Stimulated activated CD8-positive, alpha-beta memory T cell treated with anti-CD3 and anti-CD28 coated beads, Interleukin-4, amount 100 ng/mL, for 24 hours (primary cell): ENCODE results near the gene MON2.
"Not testable (repeated sequence)": the region's sequence is repeated elsewhere in the genome, so short reads cannot be mapped to it uniquely, and the experiment has no call there.

Experiments used
- DNase-seq: peaks from one replicate; pipeline ENCODE4 v3.0.0-alpha.2; 2020; ENCODE audit warnings: low read depth

The MON2 gene

DNA sequence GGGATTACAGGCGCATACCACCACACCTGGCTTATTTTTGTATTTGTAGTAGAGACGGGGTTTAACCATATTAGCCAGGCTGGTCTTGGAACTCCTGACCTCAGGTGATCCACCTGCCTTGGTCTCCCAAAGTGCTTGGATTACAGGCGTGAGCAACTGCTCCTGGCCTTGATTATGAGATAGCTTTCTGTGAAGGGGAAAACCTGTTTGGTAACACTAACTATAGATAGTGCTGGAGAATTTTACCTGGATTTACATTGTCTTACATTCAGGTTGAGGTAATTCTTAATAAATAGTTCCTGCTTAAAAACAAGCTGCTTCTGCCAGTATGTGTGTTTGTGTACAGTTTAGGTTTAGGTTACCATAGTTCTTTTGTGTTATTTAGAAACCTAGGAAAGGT, 77.1 kb downstream of the MON2 start:
- DNase-seq, result no peak

- no peak for DNase-seq
Measured at GRCh38 chr12:62552906-62553556, 86.4 kb downstream of the MON2 start.

- DNase-seq, result not testable (repeated sequence)
Measured at GRCh38 chr12:62559366-62559765, 92.7 kb downstream of the MON2 start.

DNA sequence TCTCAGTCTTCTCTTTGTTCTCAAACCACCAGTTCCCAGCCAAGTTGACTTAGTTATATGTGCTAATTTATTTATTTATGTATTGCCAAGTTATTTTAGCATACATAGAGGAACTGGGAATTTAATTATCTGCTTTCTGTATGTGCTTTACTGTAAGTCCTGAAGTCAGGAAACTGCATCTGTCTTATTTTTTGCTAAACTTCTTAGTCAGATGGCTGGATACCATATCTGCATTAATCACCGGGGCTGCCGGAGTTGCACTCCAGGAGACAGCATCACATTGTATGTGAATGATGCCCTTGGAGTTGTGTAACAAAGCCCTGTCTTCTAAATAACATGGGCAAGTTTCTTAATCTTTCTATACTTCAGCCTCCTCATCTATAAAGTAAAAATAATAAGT, 96.2 kb downstream of the MON2 start:
- no peak for DNase-seq

GRCh38 chr12:62575036-62575435, 108.4 kb downstream of the MON2 start:
- DNase-seq, result no peak

DNA sequence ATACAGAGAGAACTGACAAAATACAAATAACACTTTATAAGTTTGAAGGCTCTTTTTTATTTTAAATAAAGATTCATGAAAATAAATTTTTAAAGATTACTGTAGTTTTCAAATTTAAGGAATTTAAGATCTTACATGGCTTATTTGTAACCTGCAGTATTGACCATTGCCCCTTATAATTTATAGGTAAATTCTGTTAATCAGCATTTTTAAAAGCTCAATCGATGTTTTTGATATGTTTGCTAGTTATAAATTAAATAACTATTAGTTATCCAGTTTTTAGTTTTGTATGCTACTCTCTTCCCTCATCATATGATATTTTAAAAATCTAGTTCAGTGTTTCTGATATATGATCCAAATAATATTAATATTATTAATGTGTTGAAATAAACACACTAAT, 109.9 kb downstream of the MON2 start:
- DNase-seq, result no peak

DNA sequence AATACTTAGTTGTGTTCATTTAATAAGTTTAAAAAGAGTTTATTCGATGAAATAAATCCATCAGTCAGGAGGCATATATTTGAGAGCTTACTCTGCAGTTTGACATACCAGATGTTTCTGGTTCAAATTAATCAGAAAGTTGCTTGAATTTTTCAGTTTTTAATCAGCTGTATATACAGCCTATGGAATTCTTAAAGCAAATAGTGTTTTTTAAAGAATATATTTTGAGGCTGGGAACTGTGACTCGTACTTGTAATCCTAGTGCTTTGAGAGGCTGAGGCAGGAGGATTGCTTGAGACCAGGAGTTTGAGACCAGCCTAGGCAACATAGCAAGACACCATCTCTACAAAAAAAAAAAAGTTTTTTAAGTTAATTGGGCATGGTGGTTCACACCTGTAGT, 112.1 kb downstream of the MON2 start:
- DNase-seq, result no peak

DNA sequence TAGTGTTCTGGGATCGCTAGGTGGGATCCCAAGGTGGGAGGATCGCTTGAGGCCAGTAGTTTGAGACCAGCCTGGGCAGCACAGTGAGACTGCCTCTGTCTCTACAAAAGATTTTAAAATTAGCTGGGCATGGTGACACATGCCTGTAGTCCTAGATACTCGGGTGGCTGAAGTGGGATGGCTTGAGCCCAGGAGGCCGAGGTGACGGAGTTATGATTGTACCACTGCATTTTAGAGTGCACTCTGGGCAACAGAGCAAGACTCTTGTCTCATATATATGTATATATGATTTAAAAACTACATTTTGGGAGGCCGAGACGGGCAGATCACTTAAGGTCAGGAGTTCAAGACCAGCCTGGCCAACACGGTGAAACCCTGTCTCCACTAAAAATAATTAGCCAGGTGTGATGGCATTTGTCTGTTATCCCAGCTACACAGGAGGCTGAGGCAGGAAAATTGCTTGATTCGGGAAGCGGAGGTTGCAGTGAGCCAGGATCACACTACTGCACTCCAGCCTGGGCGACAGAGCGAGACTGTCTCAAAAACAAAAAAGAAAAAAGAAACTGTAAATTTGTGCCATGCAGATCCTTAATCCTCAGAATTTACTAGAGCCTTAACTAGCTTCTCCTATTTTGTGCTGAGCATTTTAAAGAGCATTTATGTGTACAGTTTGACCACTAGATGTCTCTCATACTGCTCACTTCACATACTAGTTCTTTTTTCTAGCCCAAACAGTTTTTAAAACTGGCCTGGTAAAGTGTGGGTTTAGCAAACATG, 114.8 kb downstream of the MON2 start:
- DNase-seq, result no peak

- DNase-seq, result no peak
Measured at GRCh38 chr12:62582065-62582366, 115.4 kb downstream of the MON2 start.

DNA sequence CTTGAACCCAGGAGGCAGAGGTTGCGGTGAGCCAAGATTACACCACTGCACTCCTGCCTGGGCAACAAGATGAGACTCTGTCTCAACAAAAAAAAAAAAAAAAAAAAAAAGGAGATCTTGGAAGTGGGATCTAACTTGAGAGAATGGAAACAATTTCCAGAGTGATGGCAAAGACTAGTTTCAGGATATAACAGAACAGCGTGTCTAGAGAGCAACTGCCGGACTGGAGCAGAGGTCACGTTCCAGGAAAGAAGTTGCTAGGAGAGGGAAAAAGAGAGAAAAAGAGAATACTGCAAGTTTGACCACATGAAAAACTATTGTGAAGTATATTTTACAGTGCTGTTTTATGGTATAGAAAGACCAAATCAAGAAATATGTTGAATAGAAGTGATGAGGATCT, 118.0 kb downstream of the MON2 start:
- DNase-seq, result no peak

DNA sequence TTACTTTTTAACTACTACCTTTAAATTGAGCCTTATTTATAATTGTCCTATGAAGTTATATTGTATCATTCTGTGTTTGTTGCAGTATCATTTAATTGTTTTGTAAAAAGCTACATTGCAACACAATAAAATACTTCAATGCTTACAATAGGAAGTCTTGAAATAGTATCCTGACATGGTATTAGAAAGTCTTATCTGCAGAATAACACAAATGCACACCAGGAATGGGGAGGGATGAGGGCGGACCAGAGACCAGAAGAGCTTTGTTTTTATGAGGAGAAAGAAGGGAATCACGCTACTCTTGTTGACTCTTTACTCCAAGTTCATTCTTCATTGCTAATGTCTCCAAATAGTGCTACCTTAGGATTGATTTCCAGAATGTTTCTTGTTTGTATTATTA, 120.2 kb downstream of the MON2 start:
- no peak for DNase-seq

- no peak for DNase-seq
Measured at GRCh38 chr12:62588916-62589315, 122.3 kb downstream of the MON2 start.

- DNase-seq, result no peak
Measured at GRCh38 chr12:62597253-62597652, 130.6 kb downstream of the MON2 start.

DNA sequence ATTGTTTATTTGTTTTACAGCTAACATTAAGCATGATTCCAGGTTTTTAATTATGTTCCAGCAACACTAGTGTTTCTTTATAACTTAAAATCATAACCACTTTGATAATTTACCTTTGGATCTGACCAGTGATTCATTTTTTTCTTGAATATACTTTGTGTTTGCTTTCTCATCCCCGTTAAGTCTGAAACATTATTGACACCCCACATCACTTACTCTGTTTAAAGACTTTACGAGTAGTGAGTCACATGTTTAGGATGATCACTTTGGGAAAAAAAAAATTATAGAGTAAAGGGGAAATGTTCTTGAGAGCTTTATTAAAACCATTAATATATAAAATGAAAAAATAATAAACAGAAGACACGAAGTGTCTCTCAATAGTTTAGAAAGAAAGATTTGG, 132.2 kb downstream of the MON2 start:
- DNase-seq, result no peak

DNA sequence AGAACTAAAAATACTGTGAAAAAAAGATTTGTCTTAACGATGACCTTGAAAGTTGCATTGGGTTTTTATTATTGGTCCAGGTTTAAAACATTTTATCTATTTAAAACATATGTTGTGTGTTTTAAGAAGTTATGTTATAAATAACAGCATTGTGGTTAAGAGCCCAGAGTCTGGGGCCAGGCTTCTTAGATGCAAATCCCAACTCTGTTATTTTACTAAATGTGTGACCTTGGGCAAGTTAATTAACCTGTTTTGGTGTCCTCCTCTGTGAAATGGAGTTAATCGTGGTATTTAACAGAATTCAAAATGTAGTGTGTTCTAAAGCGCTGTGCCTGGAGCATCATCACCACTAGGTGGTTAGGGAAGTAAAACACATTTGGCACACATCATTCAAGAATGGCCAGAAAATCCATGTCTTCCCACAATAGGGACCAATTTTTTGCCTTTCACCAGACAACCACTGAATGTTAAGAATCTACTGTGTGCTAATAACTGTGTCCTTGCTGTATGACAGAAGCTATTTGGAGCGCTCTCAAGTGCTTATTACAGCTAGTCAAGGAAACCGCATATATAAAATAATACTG, 133.3 kb downstream of the MON2 start:
- no peak for DNase-seq

GRCh38 chr12:62601765-62602164, 135.1 kb downstream of the MON2 start:
- no peak for DNase-seq

- DNase-seq, result peak; percentile 76
Measured at GRCh38 chr12:62602255-62603060, 135.8 kb downstream of the MON2 start.

DNA sequence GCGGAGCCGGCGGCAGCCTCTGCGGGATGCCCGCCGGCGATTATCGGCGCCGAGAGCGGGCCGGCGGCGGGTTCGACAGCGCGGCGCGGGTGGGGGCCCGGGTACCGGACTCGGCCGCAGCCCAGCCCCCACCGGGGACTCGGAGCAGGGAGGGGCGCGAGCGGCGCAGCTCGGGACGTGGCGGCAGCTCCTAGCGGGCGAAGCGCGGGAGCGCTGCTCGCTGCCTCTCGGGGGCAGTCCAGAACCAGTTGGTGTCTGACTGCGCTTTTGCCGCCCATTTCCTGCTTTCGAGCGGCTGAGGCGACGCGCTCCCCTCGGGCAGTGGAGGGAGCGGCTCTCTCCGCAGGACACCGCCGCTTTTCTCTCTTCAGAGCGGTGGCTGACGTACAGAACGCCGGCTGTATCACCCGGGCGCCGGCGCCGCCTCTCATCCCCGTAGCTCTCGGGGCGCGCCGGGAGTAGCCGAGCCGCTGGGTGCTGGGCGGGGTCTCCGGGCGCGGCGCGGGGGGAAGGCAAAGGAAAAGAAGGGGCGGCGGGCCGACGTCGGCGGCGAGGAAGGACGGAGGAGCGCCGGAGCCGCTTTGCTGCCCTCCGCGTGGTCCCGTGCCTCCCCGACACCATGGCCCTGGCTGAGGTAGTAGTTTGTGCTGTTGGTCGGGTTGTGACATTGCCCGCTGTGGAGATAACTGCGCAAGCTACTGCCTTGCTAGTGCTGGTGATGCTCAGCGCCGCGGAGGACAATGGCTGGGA, 136.6 kb downstream of the MON2 start:
- DNase-seq, result peak; percentile 68

DNA sequence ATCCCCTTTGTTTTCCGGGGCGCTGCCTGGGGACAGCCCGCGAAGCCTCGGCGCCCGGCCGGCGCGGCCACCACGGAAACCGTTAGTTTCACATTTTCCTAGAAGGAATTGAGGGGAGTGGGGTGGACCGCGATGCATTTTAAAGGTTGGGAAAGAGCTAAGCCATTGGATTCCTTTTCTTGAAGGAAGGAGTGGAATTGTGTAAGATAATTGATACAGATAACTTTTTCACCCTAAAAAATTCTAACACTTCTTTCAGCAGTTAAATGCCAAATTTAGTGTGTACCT, 137.1 kb downstream of the MON2 start:
- DNase-seq, result no peak

DNA sequence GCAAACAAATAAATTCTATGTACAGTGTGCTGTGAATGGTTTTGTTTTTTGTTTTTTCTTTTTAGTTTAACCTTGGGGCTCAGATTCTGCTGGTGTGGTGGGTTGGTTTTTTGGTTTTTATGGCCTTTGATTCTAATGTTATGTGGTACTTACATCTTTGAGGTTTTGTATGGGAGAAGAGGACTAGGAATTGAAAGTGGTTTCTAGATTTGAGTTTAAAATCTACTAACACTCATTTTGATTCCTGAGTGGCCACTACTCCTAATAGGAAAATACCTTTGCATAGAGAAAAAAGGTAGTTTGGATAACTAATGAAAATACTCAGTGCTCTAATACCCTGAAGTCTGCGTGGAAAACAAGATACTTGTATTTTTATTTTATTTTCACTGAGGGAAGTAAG, 137.7 kb downstream of the MON2 start:
- DNase-seq, result no peak

- no peak for DNase-seq
Measured at GRCh38 chr12:62604871-62605270, 138.2 kb downstream of the MON2 start.

DNA sequence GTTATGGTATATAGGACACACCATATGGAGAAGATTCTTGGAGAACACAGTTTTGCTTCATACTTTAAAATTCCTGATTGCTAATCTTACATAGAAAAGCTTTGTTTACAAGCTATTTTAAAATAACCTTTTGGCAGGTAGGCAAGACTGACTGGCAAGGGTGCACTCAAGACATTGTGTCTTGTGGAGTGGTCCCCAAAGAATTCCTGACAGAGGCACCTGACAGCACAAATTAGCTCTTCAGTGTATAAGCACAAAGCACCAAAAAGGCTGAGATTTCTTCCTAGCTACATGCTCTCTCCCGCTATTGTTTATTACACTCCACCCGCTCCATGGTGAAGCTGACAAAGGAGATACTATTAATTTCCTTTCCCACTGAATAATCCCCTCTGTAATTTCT, 139.4 kb downstream of the MON2 start:
- DNase-seq, result no peak
